MG63 (cell line): Measurements from ENCODE around the gene FBLN1. TPM values are rescaled to one million over a fixed set of nuclear protein-coding genes. Genes with fewer than 3 reads are reported as not detected.

Experiments
- total RNA-seq: library from RNA; depleted of rRNA; stranded (reverse); fragments of >200 nt; shearing (Covaris generic); gene quantifications from 2 replicates; pipeline ENCODE4 v1.2.3, GENCODE V29; 2014; ENCODE audit warnings: low replicate concordance; rRNA removed

The FBLN1 gene
- total RNA-seq, 1 experiment from 2014 or later = 42.9 TPM

Other genes starting within 250 kb of the FBLN1 start
- gene UPK3A, start 217.9 kb upstream of the FBLN1 start, total RNA-seq = not detected in 2 replicates
- 17.1 and 20.5 TPM in 2 replicates for gene FAM118A, start 192.9 kb upstream of the FBLN1 start, total RNA-seq
- not detected in 2 replicates for gene SMC1B, start 89.3 kb upstream of the FBLN1 start, total RNA-seq
- 0.56 TPM in 1 of 2 replicates, not detected in the other for gene RIBC2, start 89.2 kb upstream of the FBLN1 start, total RNA-seq
- gene ATXN10, start 169.0 kb downstream of the FBLN1 start, total RNA-seq = 169 and 176 TPM in 2 replicates